Prostate gland (tissue), 2 donors: Measurements from ENCODE around the gene DOCK6.

Experiments used
- POLR2AphosphoS5 ChIP-seq: sonication (generic); formaldehyde crosslinking; IDR thresholded peaks from one replicate; pipeline ENCODE4 v1.6.1; 2017; ENCODE audit warnings: antibody characterized with exemption
- TF ChIP-seq, protein P1 (sequence below), 4 experiments: fragments of 200-600 bp in 2 of 4; fragments of 450-650 bp in 2 of 4; sonication (generic) in 2 of 4; IDR thresholded peaks; 1 replicate in 3 of 4; 2 replicates in 1 of 4; pipeline ENCODE4 v1.5.1; 2016 to 2019; ENCODE audit warnings: antibody characterized with exemption in 4 of 4, mild to moderate bottlenecking in 2 of 4, moderate library complexity in 2 of 4

DNA sequence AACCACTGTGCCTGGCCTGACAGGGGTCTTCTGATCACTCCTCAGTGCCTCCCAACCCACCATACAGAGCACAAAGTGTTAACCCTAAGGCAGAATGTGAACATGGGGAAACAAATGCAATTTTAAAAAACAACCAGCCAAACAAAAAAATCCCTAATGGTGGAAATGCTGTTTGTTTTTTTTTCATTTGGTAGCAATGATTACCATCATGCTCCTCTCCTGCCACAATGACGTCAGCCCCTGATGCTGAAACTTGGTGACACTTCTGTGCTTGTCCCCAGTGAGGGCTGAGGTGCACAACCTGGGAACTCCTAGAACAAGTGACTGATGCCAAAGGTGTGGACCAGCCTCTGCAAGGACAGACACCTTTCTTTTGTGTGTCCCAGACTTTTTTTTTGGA, 29.7 kb upstream of the DOCK6 start:
- TF ChIP-seq, protein P1, sequence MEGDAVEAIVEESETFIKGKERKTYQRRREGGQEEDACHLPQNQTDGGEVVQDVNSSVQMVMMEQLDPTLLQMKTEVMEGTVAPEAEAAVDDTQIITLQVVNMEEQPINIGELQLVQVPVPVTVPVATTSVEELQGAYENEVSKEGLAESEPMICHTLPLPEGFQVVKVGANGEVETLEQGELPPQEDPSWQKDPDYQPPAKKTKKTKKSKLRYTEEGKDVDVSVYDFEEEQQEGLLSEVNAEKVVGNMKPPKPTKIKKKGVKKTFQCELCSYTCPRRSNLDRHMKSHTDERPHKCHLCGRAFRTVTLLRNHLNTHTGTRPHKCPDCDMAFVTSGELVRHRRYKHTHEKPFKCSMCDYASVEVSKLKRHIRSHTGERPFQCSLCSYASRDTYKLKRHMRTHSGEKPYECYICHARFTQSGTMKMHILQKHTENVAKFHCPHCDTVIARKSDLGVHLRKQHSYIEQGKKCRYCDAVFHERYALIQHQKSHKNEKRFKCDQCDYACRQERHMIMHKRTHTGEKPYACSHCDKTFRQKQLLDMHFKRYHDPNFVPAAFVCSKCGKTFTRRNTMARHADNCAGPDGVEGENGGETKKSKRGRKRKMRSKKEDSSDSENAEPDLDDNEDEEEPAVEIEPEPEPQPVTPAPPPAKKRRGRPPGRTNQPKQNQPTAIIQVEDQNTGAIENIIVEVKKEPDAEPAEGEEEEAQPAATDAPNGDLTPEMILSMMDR (IDR thresholded peaks at IDR 0.05), result no peak
- no peak for TF ChIP-seq POLR2AphosphoS5
